HG03039 (cell line): ENCODE results near the gene CAMK4.
"Not testable (repeated sequence)": the region's sequence is repeated elsewhere in the genome, so short reads cannot be mapped to it uniquely, and the experiment has no call there.

Source experiments
- ATAC-seq: cut with Tn5 transposase; IDR thresholded peaks from one replicate; pipeline ENCODE4 v1.9.1; 2021; ENCODE audit warnings: mild to moderate bottlenecking, moderate library complexity; ENCODE audit not compliant: unreplicated experiment

Gene CAMK4

GRCh38 chr5:111308951-111309350, 84.8 kb downstream of the CAMK4 start:
- no peak for ATAC-seq

- ATAC-seq = no peak
Measured at GRCh38 chr5:111309384-111309783, 85.2 kb downstream of the CAMK4 start.

GRCh38 chr5:111310711-111311620, 86.8 kb downstream of the CAMK4 start:
- no peak for ATAC-seq

GRCh38 chr5:111311666-111312065, 87.5 kb downstream of the CAMK4 start:
- no peak for ATAC-seq

- ATAC-seq = peak; percentile 58
Measured at GRCh38 chr5:111313017-111313724, 89.0 kb downstream of the CAMK4 start.

GRCh38 chr5:111320953-111321352, 96.8 kb downstream of the CAMK4 start:
- no peak for ATAC-seq

GRCh38 chr5:111321376-111321775, 97.2 kb downstream of the CAMK4 start:
- no peak for ATAC-seq

GRCh38 chr5:111326551-111326950, 102.4 kb downstream of the CAMK4 start:
- ATAC-seq = no peak

GRCh38 chr5:111337133-111337532, 112.9 kb downstream of the CAMK4 start:
- no peak for ATAC-seq

- peak; percentile 69 for ATAC-seq
Measured at GRCh38 chr5:111337688-111338087, 113.5 kb downstream of the CAMK4 start.

- no peak for ATAC-seq
Measured at GRCh38 chr5:111345731-111346130, 121.5 kb downstream of the CAMK4 start.

GRCh38 chr5:111347021-111347420, 122.8 kb downstream of the CAMK4 start:
- no peak for ATAC-seq

GRCh38 chr5:111348661-111349329, 124.6 kb downstream of the CAMK4 start:
- ATAC-seq = no peak

- ATAC-seq = no peak
Measured at GRCh38 chr5:111349429-111349828, 125.2 kb downstream of the CAMK4 start.

- ATAC-seq = no peak
Measured at GRCh38 chr5:111353035-111353434, 128.9 kb downstream of the CAMK4 start.

GRCh38 chr5:111358726-111359125, 134.5 kb downstream of the CAMK4 start:
- not testable (repeated sequence) for ATAC-seq

- no peak for ATAC-seq
Measured at GRCh38 chr5:111360173-111360572, 136.0 kb downstream of the CAMK4 start.

- no peak for ATAC-seq
Measured at GRCh38 chr5:111364992-111365391, 140.8 kb downstream of the CAMK4 start.

GRCh38 chr5:111366388-111366787, 142.2 kb downstream of the CAMK4 start:
- no peak for ATAC-seq

- no peak for ATAC-seq
Measured at GRCh38 chr5:111367115-111367514, 142.9 kb downstream of the CAMK4 start.

- no peak for ATAC-seq
Measured at GRCh38 chr5:111372799-111373198, 148.6 kb downstream of the CAMK4 start.
